Measurements from ENCODE around the gene BLOC1S3.

DNA sequence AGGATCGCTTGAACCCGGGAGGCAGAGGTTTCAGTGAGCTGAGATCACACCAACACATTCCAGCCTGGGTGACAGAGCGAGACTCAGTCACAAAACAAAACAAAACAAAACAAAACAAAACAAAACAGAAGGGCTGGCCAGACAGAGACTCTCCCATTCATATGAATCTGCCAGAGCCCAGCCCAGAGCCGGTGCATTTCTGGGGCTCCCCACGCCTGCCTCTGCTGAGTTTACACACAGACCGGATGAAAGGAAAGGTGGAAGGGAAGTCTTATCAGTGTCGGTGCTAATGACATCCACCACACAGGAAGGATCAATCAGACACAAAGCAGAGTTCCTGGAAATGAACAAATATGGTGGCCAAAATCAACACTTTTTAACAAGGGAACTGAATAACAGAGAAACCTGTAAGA is 7.4 kb upstream of the BLOC1S3 start:
- TF ChIP-seq, protein P1, sequence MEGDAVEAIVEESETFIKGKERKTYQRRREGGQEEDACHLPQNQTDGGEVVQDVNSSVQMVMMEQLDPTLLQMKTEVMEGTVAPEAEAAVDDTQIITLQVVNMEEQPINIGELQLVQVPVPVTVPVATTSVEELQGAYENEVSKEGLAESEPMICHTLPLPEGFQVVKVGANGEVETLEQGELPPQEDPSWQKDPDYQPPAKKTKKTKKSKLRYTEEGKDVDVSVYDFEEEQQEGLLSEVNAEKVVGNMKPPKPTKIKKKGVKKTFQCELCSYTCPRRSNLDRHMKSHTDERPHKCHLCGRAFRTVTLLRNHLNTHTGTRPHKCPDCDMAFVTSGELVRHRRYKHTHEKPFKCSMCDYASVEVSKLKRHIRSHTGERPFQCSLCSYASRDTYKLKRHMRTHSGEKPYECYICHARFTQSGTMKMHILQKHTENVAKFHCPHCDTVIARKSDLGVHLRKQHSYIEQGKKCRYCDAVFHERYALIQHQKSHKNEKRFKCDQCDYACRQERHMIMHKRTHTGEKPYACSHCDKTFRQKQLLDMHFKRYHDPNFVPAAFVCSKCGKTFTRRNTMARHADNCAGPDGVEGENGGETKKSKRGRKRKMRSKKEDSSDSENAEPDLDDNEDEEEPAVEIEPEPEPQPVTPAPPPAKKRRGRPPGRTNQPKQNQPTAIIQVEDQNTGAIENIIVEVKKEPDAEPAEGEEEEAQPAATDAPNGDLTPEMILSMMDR (optimal IDR thresholded peaks at IDR 0.05 in 1 of 3, IDR thresholded peaks at IDR 0.05 in 1 of 3, conservative IDR thresholded peaks at IDR 0.05 in 1 of 3; ENCODE audit: extremely low read depth in 1 of 3, insufficient read depth in 2 of 3, low read length in 3 of 3), result no peak
- TF ChIP-seq EZH2 (IDR thresholded peaks at IDR 0.05; ENCODE audit: low read length), result no peak

All from keratinocyte (primary cell).